ENCODE measurements around the gene DUS1L. TPM values are rescaled to one million over a fixed set of nuclear protein-coding genes. Genes with fewer than 3 reads are reported as not detected.

The DUS1L gene
- total RNA-seq, 4 donors from 2014 or later = 65.8 to 113 (median 89.8) TPM

- intact Hi-C loops (cut with DNase I; ENCODE audit: low total_unique reads) = no loop called here
- 29 to 37% methylated on average over 20 to 23 of the region's 23 CpGs for WGBS, 2 donors
- no peak for DNase-seq (ENCODE audit: low spot score in 2 of 2)
- TF ChIP-seq POLR2A (IDR thresholded peaks at IDR 0.05) (no peak), CTCF (IDR thresholded peaks at IDR 0.05) (no peak)
- peak overlapping the region; percentile 34 for H3K4me3 ChIP-seq (ENCODE audit: low read depth, poor library complexity, severe bottlenecking)
Measured at GRCh38 chr17:82036634-82037091, 28.9 kb downstream of the DUS1L start.

GRCh38 chr17:82035956-82036633 is 29.5 kb downstream of the DUS1L start:
- TF ChIP-seq POLR2A (IDR thresholded peaks at IDR 0.05) (no peak), CTCF (IDR thresholded peaks at IDR 0.05) (no peak)
- intact Hi-C loops (cut with DNase I; ENCODE audit: low total_unique reads) = no loop called here
- WGBS, 2 donors = 74 to 81% methylated on average over 13 to 17 of the region's 20 CpGs
- no peak overlapping the region for H3K4me3 ChIP-seq (ENCODE audit: low read depth, poor library complexity, severe bottlenecking)
- DNase-seq (ENCODE audit: low spot score in 2 of 2) = no peak

- no peak for DNase-seq (ENCODE audit: low spot score in 2 of 2)
- intact Hi-C loops (cut with DNase I; ENCODE audit: low total_unique reads) = no loop called here
- WGBS, 2 donors = 85 to 91% methylated on average over 8 of the region's 8 CpGs
- H3K4me3 ChIP-seq (ENCODE audit: low read depth, poor library complexity, severe bottlenecking) = no peak overlapping the region
- TF ChIP-seq POLR2A (IDR thresholded peaks at IDR 0.05) = no peak
- TF ChIP-seq CTCF (IDR thresholded peaks at IDR 0.05) = no peak
Measured at GRCh38 chr17:82035488-82035887, 30.1 kb downstream of the DUS1L start.

- DNase-seq (ENCODE audit: low spot score in 2 of 2) = no peak
- intact Hi-C loops (cut with DNase I; ENCODE audit: low total_unique reads) = loop anchor here (5.0 kb wide), 1 partner anchor 328 kb away; no protein-coding TSS in a partner anchor
- 77% methylated on average over 21 to 23 of the region's 23 CpGs for WGBS, 2 donors
- no peak overlapping the region for H3K4me3 ChIP-seq (ENCODE audit: low read depth, poor library complexity, severe bottlenecking)
- TF ChIP-seq CTCF (IDR thresholded peaks at IDR 0.05) (no peak), POLR2A (IDR thresholded peaks at IDR 0.05) (no peak)
Measured at GRCh38 chr17:82034371-82035011, 31.1 kb downstream of the DUS1L start.

GRCh38 chr17:82033359-82034085 is 32.1 kb downstream of the DUS1L start:
- 78% methylated on average over 13 to 37 of the region's 38 CpGs for WGBS, 2 donors
- intact Hi-C loops (cut with DNase I; ENCODE audit: low total_unique reads) = loop anchor here (5.0 kb wide), 1 partner anchor 329 kb away; no protein-coding TSS in a partner anchor
- DNase-seq (ENCODE audit: low spot score in 2 of 2) = no peak
- H3K4me3 ChIP-seq (ENCODE audit: low read depth, poor library complexity, severe bottlenecking) = no peak overlapping the region
- no peak for TF ChIP-seq CTCF (IDR thresholded peaks at IDR 0.05)
- TF ChIP-seq POLR2A (IDR thresholded peaks at IDR 0.05) = no peak
